Pancreas (tissue), 10 donors: Measurements from ENCODE around the gene NPLOC4. TPM values are rescaled to one million over a fixed set of nuclear protein-coding genes. Genes with fewer than 3 reads are reported as not detected.
"Not testable (repeated sequence)": the region's sequence is repeated elsewhere in the genome, so short reads cannot be mapped to it uniquely, and the experiment has no call there.

Experiments
- ATAC-seq, 4 donors: fragments of 200-7000 bp; cut with Tn5 transposase; one replicate each; pipeline versions ENCODE4 v1.8.0 to v1.9.1; 2020; ENCODE audit warnings: mild to moderate bottlenecking in 4 of 4, moderate library complexity in 4 of 4
- DNase-seq, 6 donors: peaks; one replicate each; pipeline ENCODE4 v3.0.0-alpha.2; 2020
- FAIRE-seq: peaks from 2 replicates; lab custom pipeline; 2012; peaks lifted over from hg19 to GRCh38; lab: Jason Lieb, UNC
- H3K27ac ChIP-seq, 4 donors: fragments of 200-600 bp; sonication (generic); 1 replicate in 3 of 4; 2 replicates in 1 of 4; pipeline versions ENCODE4 v1.5.0 to v1.8.0; 2020
- H3K27me3 ChIP-seq, 4 donors: fragments of 200-600 bp; one replicate each; pipeline ENCODE4 v1.8.0; 2021
- H3K36me3 ChIP-seq, 3 donors: fragments of 200-600 bp; sonication (generic) in 1 of 3; one replicate each; pipeline versions ENCODE4 v1.5.0 to v1.8.0; 2020 to 2021
- H3K4me1 ChIP-seq, 3 donors: fragments of 200-600 bp; one replicate each; pipeline ENCODE4 v1.8.0; 2021
- H3K4me3 ChIP-seq, 4 donors: fragments of 200-600 bp; sonication (generic) in 2 of 4; one replicate each; pipeline versions ENCODE4 v1.5.0 to v1.8.0; 2020 to 2021
- H3K9me3 ChIP-seq, 4 donors: fragments of 200-600 bp; one replicate each; pipeline ENCODE4 v1.8.0; 2021
- WGBS, 2 donors: extraction: QIAGEN DNeasy Blood & Tissue Kit; methylation state at CpG; one replicate each; pipeline ENCODE4 v1.1.7; 2013; 5-methylcytosine and 5-hydroxymethylcytosine counted together
- intact Hi-C, 3 donors: fragments of 100-400 bp; cut with DNase I; formaldehyde crosslinking; loops; one replicate each; pipeline versions ENCODE4 v1.11.1 to v1.14.2; 2022
- polyA plus RNA-seq, 2 donors: library from polyadenylated mRNA; stranded (reverse); fragments of 200-250 nt; gene quantifications; one replicate each; pipeline ENCODE4 v1.2.3, GENCODE V29; 2013
- total RNA-seq, 6 donors: library from RNA; stranded (reverse); fragmentation: NEBNext Ultra II Directional in 4 of 6; extraction: Animal tissue kit (Norgen Biotek cat#: 25700) in 4 of 6; gene quantifications; one replicate each; pipeline versions ENCODE4 v1.2.1 to v1.2.4, GENCODE V29; 2021 to 2023
- TF ChIP-seq, protein P1 (sequence below), 4 donors: fragments of 200-600 bp; sonication (generic) in 3 of 4; IDR thresholded peaks; one replicate each; pipeline versions ENCODE4 v1.5.0 to v1.8.0; 2021; ENCODE audit warnings: antibody characterized with exemption in 4 of 4
- donor health status: healthy with polysubstance abuse.
- donor health status: DM: no; HTN: no; CAD: no; lungs with moderate emphysema.
- donor health status: DM: no; HTN: no; CAD: no.
- donor health status: control.
- donor health status: control.
- donor health status: Bipolar disorder and iron deficiency.
- donor health status: DM: yes; HTN: yes; CAD: no.
- donor health status: DM: no; HTN: no; CAD: no.
- donor health status: DM: no; HTN: no; CAD: no.
- donor health status: DM: yes; HTN: yes; CAD: no.

The NPLOC4 gene
- total and polyA plus RNA-seq, 8 donors = 32.5 to 54.8 (median 35.3) TPM

- Histone ChIP-seq H3K9me3 (no peaks in the 10 kb centered on the region), H3K27me3 (no peaks in the 10 kb centered on the region), H3K36me3 (peaks cover 0 to 25% (median 5%) of the 10 kb centered on the region in 3 donors), H3K4me3 (no peak overlapping the region), H3K4me1 (peaks cover 0 to 10% (median 0%) of the 10 kb centered on the region in 3 donors), H3K27ac (no peak overlapping the region)
- FAIRE-seq (no peak), ATAC-seq (no peak), DNase-seq (peak in 1 of 6 donors; percentile 6)
- intact Hi-C loops = no loop called here
- TF ChIP-seq, protein P1, sequence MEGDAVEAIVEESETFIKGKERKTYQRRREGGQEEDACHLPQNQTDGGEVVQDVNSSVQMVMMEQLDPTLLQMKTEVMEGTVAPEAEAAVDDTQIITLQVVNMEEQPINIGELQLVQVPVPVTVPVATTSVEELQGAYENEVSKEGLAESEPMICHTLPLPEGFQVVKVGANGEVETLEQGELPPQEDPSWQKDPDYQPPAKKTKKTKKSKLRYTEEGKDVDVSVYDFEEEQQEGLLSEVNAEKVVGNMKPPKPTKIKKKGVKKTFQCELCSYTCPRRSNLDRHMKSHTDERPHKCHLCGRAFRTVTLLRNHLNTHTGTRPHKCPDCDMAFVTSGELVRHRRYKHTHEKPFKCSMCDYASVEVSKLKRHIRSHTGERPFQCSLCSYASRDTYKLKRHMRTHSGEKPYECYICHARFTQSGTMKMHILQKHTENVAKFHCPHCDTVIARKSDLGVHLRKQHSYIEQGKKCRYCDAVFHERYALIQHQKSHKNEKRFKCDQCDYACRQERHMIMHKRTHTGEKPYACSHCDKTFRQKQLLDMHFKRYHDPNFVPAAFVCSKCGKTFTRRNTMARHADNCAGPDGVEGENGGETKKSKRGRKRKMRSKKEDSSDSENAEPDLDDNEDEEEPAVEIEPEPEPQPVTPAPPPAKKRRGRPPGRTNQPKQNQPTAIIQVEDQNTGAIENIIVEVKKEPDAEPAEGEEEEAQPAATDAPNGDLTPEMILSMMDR (IDR thresholded peaks at IDR 0.05) = no peak
- 73 to 77% methylated on average over 8 of the region's 8 CpGs for WGBS, 2 donors
Measured at GRCh38 chr17:81630274-81630673, 6.6 kb downstream of the NPLOC4 start.

GRCh38 chr17:81621494-81622130, 15.3 kb downstream of the NPLOC4 start:
- no peak for FAIRE-seq
- peaks cover 0 to 42% (median 5%) of the 10 kb centered on the region in 3 donors for H3K36me3 ChIP-seq

DNA sequence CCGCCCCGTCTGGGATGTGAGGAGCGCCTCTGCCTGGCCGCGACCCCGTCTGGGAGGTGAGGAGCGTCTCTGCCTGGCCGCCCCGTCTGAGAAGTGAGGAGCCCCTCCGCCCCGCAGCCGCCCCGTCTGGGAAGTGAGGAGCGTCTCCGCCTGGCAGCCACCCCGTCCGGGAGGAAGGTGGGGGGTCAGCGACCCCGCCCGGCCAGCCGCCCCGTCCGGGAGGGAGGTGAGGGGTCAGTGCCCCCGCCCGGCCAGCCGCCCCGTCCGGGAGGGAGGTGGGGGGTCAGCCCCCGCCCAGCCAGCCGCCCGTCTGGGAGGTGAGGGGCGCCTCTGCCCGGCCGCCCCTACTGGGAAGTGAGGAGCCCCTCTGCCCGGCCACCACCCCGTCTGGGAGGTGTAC, 18.6 kb downstream of the NPLOC4 start:
- H3K27ac ChIP-seq, H3K4me3 ChIP-seq, H3K9me3 ChIP-seq, intact Hi-C loops, FAIRE-seq, H3K27me3 ChIP-seq, ATAC-seq: not testable (repeated sequence)
- peaks cover 13 to 21% (median 17%) of the 10 kb centered on the region in 3 donors for H3K4me1 ChIP-seq
- H3K36me3 ChIP-seq = peaks cover 0 to 21% (median 0%) of the 10 kb centered on the region in 3 donors
- DNase-seq = peak in 1 of 6 donors; percentile 20
- WGBS, 2 donors = 98 to 99% methylated on average over 18 to 28 of the region's 36 CpGs

More at GRCh38 chr17:81621494-81622130, 15.3 kb downstream of the NPLOC4 start:
- Histone ChIP-seq H3K9me3 (no peaks in the 10 kb centered on the region), H3K27me3 (no peaks in the 10 kb centered on the region), H3K4me3 (no peak overlapping the region), H3K27ac (peak overlapping the region in 3 of 4 donors; percentile 37 to 63 (median 45)), H3K4me1 (peaks cover 13 to 21% (median 17%) of the 10 kb centered on the region in 3 donors)
- DNase-seq (peak; percentile 63 to 78 (median 70)), ATAC-seq (peak; percentile 88 to 97 (median 96))
- intact Hi-C loops = no loop called here
- 16 to 19% methylated on average over 11 of the region's 11 CpGs for WGBS, 2 donors
- TF ChIP-seq, protein P1 (IDR thresholded peaks at IDR 0.05) = no peak

DNA sequence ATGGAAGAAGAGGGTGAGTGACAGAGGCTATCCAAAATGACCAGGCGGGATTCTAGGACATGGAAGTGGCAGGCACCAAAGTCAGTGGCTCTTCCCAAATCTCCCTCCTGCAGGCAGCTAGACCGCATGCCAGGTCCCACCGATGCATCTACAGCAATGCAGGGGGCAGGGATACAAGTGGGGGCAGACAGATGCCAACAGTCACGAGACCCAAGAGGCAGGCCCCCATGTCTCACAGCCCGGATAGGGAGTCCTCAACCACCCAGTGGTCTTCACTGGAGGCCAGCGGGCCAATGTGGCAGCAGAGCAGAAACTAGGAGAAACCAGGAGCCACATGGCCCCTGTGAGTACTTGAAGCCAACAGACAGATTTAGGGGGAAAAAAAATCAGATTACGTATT, 20.0 kb downstream of the NPLOC4 start:
- ATAC-seq = no peak
- no peak overlapping the region for H3K27ac ChIP-seq
- no peaks in the 10 kb centered on the region for H3K27me3 ChIP-seq
- TF ChIP-seq, protein P1 (IDR thresholded peaks at IDR 0.05) = no peak
- DNase-seq = peak in 1 of 6 donors; percentile 36
- no peak overlapping the region for H3K4me3 ChIP-seq
- 42 to 77% methylated on average over 7 of the region's 7 CpGs for WGBS, 2 donors
- no peaks in the 10 kb centered on the region for H3K9me3 ChIP-seq
- intact Hi-C loops = no loop called here
- FAIRE-seq = no peak
- peaks cover 0 to 18% (median 0%) of the 10 kb centered on the region in 3 donors for H3K36me3 ChIP-seq
- peaks cover 10 to 13% (median 13%) of the 10 kb centered on the region in 3 donors for H3K4me1 ChIP-seq

DNA sequence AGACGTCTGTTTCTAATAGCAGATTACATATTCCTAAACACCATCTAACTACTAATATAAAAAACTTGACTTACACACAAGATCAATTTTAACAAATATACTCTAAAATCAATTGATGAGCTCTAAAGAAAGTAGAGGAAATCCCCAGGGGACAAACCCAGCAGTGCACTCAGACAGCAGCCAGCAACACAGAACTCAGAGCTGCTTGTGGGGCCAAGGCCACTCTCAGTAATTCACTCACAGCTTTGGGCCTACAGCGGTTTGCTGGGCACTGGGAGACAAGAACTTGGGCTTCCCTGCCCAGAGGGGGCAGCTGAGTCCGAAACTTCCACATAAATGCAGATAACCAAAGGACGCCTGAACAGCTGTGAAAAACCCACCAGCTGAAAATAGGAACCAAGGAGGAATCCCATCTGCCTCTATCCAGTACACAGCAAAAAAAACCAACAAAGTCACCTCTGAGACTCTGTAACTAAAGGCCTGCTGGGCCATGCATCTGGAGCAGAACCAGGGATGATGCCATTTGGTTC, 21.4 kb downstream of the NPLOC4 start:
- no peaks in the 10 kb centered on the region for H3K9me3 ChIP-seq
- H3K36me3 ChIP-seq = peaks cover 0 to 6% (median 0%) of the 10 kb centered on the region in 3 donors
- WGBS, 2 donors = 91 to 95% methylated on average over 4 of the region's 4 CpGs
- ATAC-seq (no peak), FAIRE-seq (no peak), DNase-seq (peak in 1 of 6 donors; percentile 11)
- intact Hi-C loops = no loop called here
- H3K4me1 ChIP-seq = no peaks in the 10 kb centered on the region
- H3K27ac ChIP-seq = no peak overlapping the region
- H3K27me3 ChIP-seq = no peaks in the 10 kb centered on the region
- no peak overlapping the region for H3K4me3 ChIP-seq
- TF ChIP-seq, protein P1 (IDR thresholded peaks at IDR 0.05) = no peak
